GM04503 (cell line): ENCODE data around the gene P2RX3.
"Not testable (repeated sequence)": the region's sequence is repeated elsewhere in the genome, so short reads cannot be mapped to it uniquely, and the experiment has no call there.

Experiments used
- DNase-seq: peaks from one replicate; pipeline ENCODE4 v3.0.0-alpha.2; 2012; ENCODE audit warnings: low read depth

P2RX3 gene

GRCh38 chr11:57324886-57325734 lies 13.0 kb upstream of the P2RX3 start, which contains the start of gene TNKS1BP1:
Gene TNKS1BP1 (minus strand): TSS chr11:57324952. CDS start chr11:57321885, 3,067 bp downstream.
- DNase-seq: peak; percentile 81

- DNase-seq: no peak
Measured at GRCh38 chr11:57325735-57326048, 12.5 kb upstream of the P2RX3 start.

- DNase-seq: no peak
Measured at GRCh38 chr11:57327721-57328120, 10.4 kb upstream of the P2RX3 start.

GRCh38 chr11:57330029-57330428 lies 8.1 kb upstream of the P2RX3 start:
- DNase-seq: no peak

GRCh38 chr11:57331720-57332119 lies 6.4 kb upstream of the P2RX3 start:
- DNase-seq: no peak

GRCh38 chr11:57332694-57333440 lies 5.3 kb upstream of the P2RX3 start:
- DNase-seq: no peak

- DNase-seq: no peak
Measured at GRCh38 chr11:57335023-57335342, 3.2 kb upstream of the P2RX3 start.

GRCh38 chr11:57335343-57336110 lies 2.6 kb upstream of the P2RX3 start, which contains the start of gene SSRP1:
Gene SSRP1 (minus strand): TSS chr11:57335892. CDS start chr11:57335121, 771 bp downstream.
- DNase-seq: no peak

GRCh38 chr11:57336111-57336666 lies 2.0 kb upstream of the P2RX3 start:
- no peak for DNase-seq

GRCh38 chr11:57336856-57337255 lies 1.3 kb upstream of the P2RX3 start:
- DNase-seq: not testable (repeated sequence)

- no peak for DNase-seq
Measured at GRCh38 chr11:57339328-57339727, 1.2 kb downstream of the P2RX3 start.

GRCh38 chr11:57340039-57340615 lies 2.0 kb downstream of the P2RX3 start:
- DNase-seq: no peak

GRCh38 chr11:57341250-57341808 lies 3.2 kb downstream of the P2RX3 start:
- no peak for DNase-seq

- no peak for DNase-seq
Measured at GRCh38 chr11:57342702-57343101, 4.5 kb downstream of the P2RX3 start.

GRCh38 chr11:57343825-57344224 lies 5.7 kb downstream of the P2RX3 start:
- DNase-seq: no peak

GRCh38 chr11:57344826-57345225 lies 6.7 kb downstream of the P2RX3 start:
- DNase-seq: no peak

- DNase-seq: no peak
Measured at GRCh38 chr11:57345555-57346211, 7.5 kb downstream of the P2RX3 start.

GRCh38 chr11:57347336-57347735 lies 9.2 kb downstream of the P2RX3 start:
- no peak for DNase-seq

- no peak for DNase-seq
Measured at GRCh38 chr11:57348052-57348451, 9.9 kb downstream of the P2RX3 start.

- DNase-seq: no peak
Measured at GRCh38 chr11:57348636-57349313, 10.6 kb downstream of the P2RX3 start.
